Endothelial cell of umbilical vein (primary cell): ENCODE results near the gene ANKH. TPM values are rescaled to one million over a fixed set of nuclear protein-coding genes. Genes with fewer than 3 reads are reported as not detected.

Experiments
- BruUV-seq: library from RNA; stranded (reverse); fragments of 400-500 nt; replicated peaks from 2 replicates; lab custom pipeline; 2021; lab: Mats Ljungman, UMichigan
- CTCF ChIA-PET: fragments of 300-600, 350-600 bp; sonication (Branson Sonifier 250); formaldehyde crosslinking; loops from one replicate; lab custom pipeline; 2021; ENCODE audit warnings: antibody characterized with exemption, inconsistent platforms; lab: Charles Lee
- POLR2A ChIA-PET: fragments of 300-600, 350-600 bp; sonication (Branson Sonifier 250); formaldehyde crosslinking; loops from one replicate; lab custom pipeline; 2021; ENCODE audit warnings: antibody characterized with exemption, inconsistent platforms; lab: Charles Lee
- DNase-seq: peaks from one replicate; pipeline ENCODE4 v3.0.0-alpha.2; 2011; ENCODE audit warnings: low read depth, low spot score
- FAIRE-seq: peaks from 2 replicates; lab custom pipeline; 2011; peaks lifted over from hg19 to GRCh38; lab: Jason Lieb, UNC
- H2AFZ ChIP-seq: 2 replicates; pipeline ENCODE4 v1.6.0; 2012; ENCODE audit warnings: low read depth, low read length, control low read depth, inconsistent platforms
- H3K27ac ChIP-seq: 2 replicates; pipeline ENCODE4 v1.5.1; 2011; ENCODE audit warnings: low read depth, mild to moderate bottlenecking, control low read depth, low read length, moderate library complexity; ENCODE audit not compliant: insufficient read depth
- H3K27me3 ChIP-seq, 2 experiments: 2 replicates each; pipeline versions ENCODE4 v1.6.0 to v1.6.1; 2011; ENCODE audit warnings: low read length in 2 of 2, mixed read lengths in 1 of 2; ENCODE audit not compliant: control insufficient read depth in 2 of 2, insufficient read depth in 2 of 2
- H3K36me3 ChIP-seq, 2 experiments: 2 replicates in 1 of 2; 3 replicates in 1 of 2; pipeline ENCODE4 v1.5.1; 2011; ENCODE audit warnings: low read length in 2 of 2, mild to moderate bottlenecking in 1 of 2, moderate library complexity in 1 of 2; ENCODE audit not compliant: control insufficient read depth in 2 of 2, insufficient read depth in 2 of 2; ENCODE audit errors: extremely low read depth in 1 of 2
- H3K4me1 ChIP-seq: 3 replicates; pipeline ENCODE4 v1.5.1; 2011; ENCODE audit warnings: mild to moderate bottlenecking, low read length; ENCODE audit not compliant: control insufficient read depth, insufficient read depth; ENCODE audit errors: extremely low read depth
- H3K4me2 ChIP-seq: 2 replicates; pipeline ENCODE4 v1.6.1; 2011; ENCODE audit warnings: low read length, control low read depth, mixed read lengths; ENCODE audit not compliant: insufficient read depth
- H3K4me3 ChIP-seq, 3 experiments: fragments of 200-600 bp in 1 of 3; sonication (generic), shearing (Covaris generic) in 1 of 3; replicated peaks in 1 of 3; 2 replicates each; pipeline ENCODE4 v1.5.1; 2011 to 2016; ENCODE audit warnings: control low read depth in 3 of 3, low read length in 3 of 3, mild to moderate bottlenecking in 2 of 3, inconsistent platforms in 1 of 3, low read depth in 1 of 3, moderate library complexity in 1 of 3; ENCODE audit not compliant: insufficient read depth in 1 of 3
- H3K79me2 ChIP-seq: 2 replicates; pipeline ENCODE4 v1.6.0; 2012; ENCODE audit warnings: low read length, inconsistent platforms; ENCODE audit not compliant: control insufficient read depth, insufficient read depth
- H3K9ac ChIP-seq: replicated peaks from 2 replicates; pipeline ENCODE3; 2011; ENCODE audit warnings: low read length, control low read depth; ENCODE audit not compliant: insufficient read depth; ENCODE audit errors: extremely low read depth
- H3K9me1 ChIP-seq: replicated peaks from 3 replicates; pipeline ENCODE4 v1.6.0; 2011; ENCODE audit warnings: mild to moderate bottlenecking, low read length; ENCODE audit not compliant: control insufficient read depth, insufficient read depth; ENCODE audit errors: extremely low read depth
- H3K9me3 ChIP-seq: replicated peaks from 2 replicates; pipeline ENCODE4 v1.5.1; 2012; ENCODE audit warnings: low read length, inconsistent platforms; ENCODE audit not compliant: control insufficient read depth, insufficient read depth
- H4K20me1 ChIP-seq: replicated peaks from 2 replicates; pipeline ENCODE3; 2011; ENCODE audit warnings: mild to moderate bottlenecking, low read length; ENCODE audit not compliant: control insufficient read depth, insufficient read depth; ENCODE audit errors: extremely low read depth
- EZH2 ChIP-seq: IDR thresholded peaks from 2 replicates; pipeline ENCODE4 v1.6.1; 2012; ENCODE audit warnings: borderline replicate concordance, low read depth, mild to moderate bottlenecking, moderate library complexity, low read length, inconsistent platforms; ENCODE audit not compliant: severe bottlenecking
- FOS ChIP-seq: IDR thresholded peaks from 2 replicates; pipeline ENCODE4 v1.6.1; 2011; ENCODE audit warnings: mild to moderate bottlenecking, low read length, moderate library complexity, borderline replicate concordance; ENCODE audit not compliant: insufficient read depth
- GATA2 ChIP-seq: IDR thresholded peaks from 2 replicates; pipeline ENCODE4 v1.7.0; 2011; ENCODE audit warnings: low read depth, mild to moderate bottlenecking, moderate library complexity, mixed read lengths, low read length; ENCODE audit not compliant: insufficient read length, insufficient read depth
- JUN ChIP-seq: IDR thresholded peaks from 2 replicates; pipeline ENCODE4 v1.6.1; 2011; ENCODE audit warnings: borderline replicate concordance, low read depth; ENCODE audit not compliant: insufficient read length, insufficient read depth
- MYC ChIP-seq: IDR thresholded peaks from one replicate; pipeline ENCODE4 v1.6.1; 2011; ENCODE audit warnings: mild to moderate bottlenecking, low read depth, low read length
- POLR2A ChIP-seq: IDR thresholded peaks from 2 replicates; pipeline ENCODE4 v1.6.1; 2012; ENCODE audit warnings: low read depth, mild to moderate bottlenecking, control low read depth, low read length
- POLR2AphosphoS5 ChIP-seq: IDR thresholded peaks from 2 replicates; pipeline ENCODE4 v1.6.1; 2012; ENCODE audit warnings: low read depth, mild to moderate bottlenecking, control low read depth, low read length, moderate library complexity; ENCODE audit not compliant: insufficient read depth
- dilution Hi-C: fragments of 300-500 bp; cut with MboI; formaldehyde crosslinking; loops from one replicate; pipeline ENCODE4 v1.15.0; 2019; ENCODE audit warnings: low sequenced_read_pairs; ENCODE audit not compliant: extremely low pct_ligation_motif_present
- intact Hi-C: fragments of 100-400 bp; cut with micrococcal nuclease; formaldehyde crosslinking; loops from one replicate; pipeline ENCODE4 v1.10.0; 2022
- polyA plus RNA-seq, 4 experiments: library from polyadenylated mRNA; depleted of rRNA in 3 of 4; stranded (reverse) in 3 of 4; unstranded in 1 of 4; fragments of >200 nt; gene quantifications; 2 replicates each; pipeline versions ENCODE4 v1.2.1 to v1.2.3, GENCODE V29; 2011 to 2012; ENCODE audit warnings: missing spikeins in 1 of 4
- total RNA-seq: library from RNA; stranded (reverse); gene quantifications from 2 replicates; pipeline ENCODE4 v1.2.3, GENCODE V29; 2021
- TF ChIP-seq, protein P1 (sequence below), 2 donors: IDR thresholded peaks; 1 replicate in 1 of 2; 2 replicates in 1 of 2; pipeline ENCODE4 v1.5.1; 2011; ENCODE audit warnings: low read length in 2 of 2, mild to moderate bottlenecking in 2 of 2, moderate library complexity in 2 of 2, control low read depth in 1 of 2, inconsistent platforms in 1 of 2, low read depth in 1 of 2; ENCODE audit not compliant: insufficient read depth in 1 of 2; ENCODE audit errors: extremely low read depth in 1 of 2
- TF ChIP-seq, protein P2 (sequence below): IDR thresholded peaks from 2 replicates; pipeline ENCODE4 v1.6.1; 2011; ENCODE audit not compliant: insufficient read depth, insufficient read length

ANKH gene
- total and polyA plus RNA-seq, 2 donors (not counting 3 experiments of a cell fraction or from before 2014, with no cell fraction given): 12.7 to 31.4 TPM

DNA sequence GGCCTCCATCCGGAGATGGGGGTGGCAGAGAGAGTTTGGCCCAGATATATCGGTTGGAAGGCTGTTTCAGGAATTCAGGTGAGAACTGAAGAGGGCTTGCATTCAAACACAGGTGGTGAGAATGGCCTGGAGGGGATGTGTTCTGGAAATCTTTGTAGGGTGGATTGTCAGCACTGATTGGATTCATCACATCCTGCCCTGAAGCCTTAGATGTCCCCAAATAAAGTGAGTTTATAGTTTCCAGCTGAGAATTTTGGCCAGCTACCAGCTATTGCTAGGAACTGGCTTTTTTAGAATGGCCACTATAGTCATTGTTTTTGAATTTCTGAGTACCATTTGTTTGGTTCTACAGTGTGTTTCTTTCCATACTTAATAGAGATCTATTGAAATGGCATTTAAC lies 46.1 kb upstream of the ANKH start:
- CTCF ChIA-PET: no interaction called here

DNA sequence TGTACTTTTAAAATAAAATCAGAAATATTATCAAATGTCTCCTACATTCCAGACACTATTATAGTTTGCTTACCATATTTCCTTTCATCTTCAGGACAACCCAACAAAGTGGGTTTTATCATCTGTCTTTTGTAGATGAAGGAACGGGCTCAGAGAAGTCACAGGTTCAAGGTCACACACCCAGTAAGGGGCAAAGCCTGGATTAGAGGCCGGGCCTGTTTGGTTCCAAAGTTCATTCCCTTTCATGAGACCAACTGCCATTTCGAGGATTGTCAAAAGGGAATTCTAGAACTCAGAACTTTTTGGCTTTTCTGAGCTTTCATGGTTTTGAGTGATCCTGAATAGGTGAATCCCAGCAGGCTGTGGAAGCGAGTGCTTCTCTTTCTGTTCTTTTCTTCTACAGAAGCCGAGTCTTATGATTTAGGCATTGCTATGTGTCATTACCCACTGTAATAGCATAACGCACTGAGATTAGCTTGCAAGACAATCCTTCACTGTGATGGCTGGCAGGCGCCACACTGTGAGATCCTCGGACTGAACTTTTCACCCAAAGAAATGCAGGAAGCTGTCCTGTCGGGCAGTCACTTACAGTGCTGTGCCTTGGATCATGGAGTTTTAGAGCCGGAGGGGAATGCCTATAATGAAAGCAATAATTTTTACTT lies 43.8 kb upstream of the ANKH start:
- Histone ChIP-seq H3K79me2 (no peaks in the 10 kb centered on the region), H3K27ac (no peak overlapping the region)

More for the DNA sequence above, 46.1 kb upstream of the ANKH start:
- Histone ChIP-seq H3K27ac (no peak overlapping the region), H3K9ac (no peak overlapping the region), H3K4me2 (no peak overlapping the region), H3K79me2 (no peaks in the 10 kb centered on the region), H4K20me1 (no peaks in the 10 kb centered on the region), H3K9me3 (no peaks in the 10 kb centered on the region), H3K4me1 (no peaks in the 10 kb centered on the region), H2AFZ (no peak overlapping the region), H3K27me3 (peaks cover 0 to 1% of the 10 kb centered on the region in 2 experiments), H3K36me3 (no peaks in the 10 kb centered on the region), H3K4me3 (no peak overlapping the region), H3K9me1 (no peaks in the 10 kb centered on the region)
- no TSS peak for BruUV-seq
- FAIRE-seq (no peak), DNase-seq (no peak)
- TF ChIP-seq, protein P1, sequence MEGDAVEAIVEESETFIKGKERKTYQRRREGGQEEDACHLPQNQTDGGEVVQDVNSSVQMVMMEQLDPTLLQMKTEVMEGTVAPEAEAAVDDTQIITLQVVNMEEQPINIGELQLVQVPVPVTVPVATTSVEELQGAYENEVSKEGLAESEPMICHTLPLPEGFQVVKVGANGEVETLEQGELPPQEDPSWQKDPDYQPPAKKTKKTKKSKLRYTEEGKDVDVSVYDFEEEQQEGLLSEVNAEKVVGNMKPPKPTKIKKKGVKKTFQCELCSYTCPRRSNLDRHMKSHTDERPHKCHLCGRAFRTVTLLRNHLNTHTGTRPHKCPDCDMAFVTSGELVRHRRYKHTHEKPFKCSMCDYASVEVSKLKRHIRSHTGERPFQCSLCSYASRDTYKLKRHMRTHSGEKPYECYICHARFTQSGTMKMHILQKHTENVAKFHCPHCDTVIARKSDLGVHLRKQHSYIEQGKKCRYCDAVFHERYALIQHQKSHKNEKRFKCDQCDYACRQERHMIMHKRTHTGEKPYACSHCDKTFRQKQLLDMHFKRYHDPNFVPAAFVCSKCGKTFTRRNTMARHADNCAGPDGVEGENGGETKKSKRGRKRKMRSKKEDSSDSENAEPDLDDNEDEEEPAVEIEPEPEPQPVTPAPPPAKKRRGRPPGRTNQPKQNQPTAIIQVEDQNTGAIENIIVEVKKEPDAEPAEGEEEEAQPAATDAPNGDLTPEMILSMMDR (IDR thresholded peaks at IDR 0.05; ENCODE audit: extremely low read depth in 1 of 2, insufficient read depth in 1 of 2, low read depth in 1 of 2, low read length in 2 of 2): no peak
- TF ChIP-seq POLR2A: no peak
- no peak for TF ChIP-seq EZH2
- dilution Hi-C loops: no loop called here
- POLR2A ChIA-PET: no interaction called here
- intact Hi-C loops: no loop called here

More for the DNA sequence above, 43.8 kb upstream of the ANKH start:
- no peaks in the 10 kb centered on the region for H3K4me1 ChIP-seq
- TF ChIP-seq, protein P2, sequence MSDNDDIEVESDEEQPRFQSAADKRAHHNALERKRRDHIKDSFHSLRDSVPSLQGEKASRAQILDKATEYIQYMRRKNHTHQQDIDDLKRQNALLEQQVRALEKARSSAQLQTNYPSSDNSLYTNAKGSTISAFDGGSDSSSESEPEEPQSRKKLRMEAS: no peak
- TF ChIP-seq FOS (no peak), MYC (no peak), GATA2 (no peak), POLR2AphosphoS5 (no peak), EZH2 (no peak), POLR2A (no peak), JUN (no peak)
- TF ChIP-seq, protein P1 (IDR thresholded peaks at IDR 0.05; ENCODE audit: extremely low read depth in 1 of 2, insufficient read depth in 1 of 2, low read depth in 1 of 2, low read length in 2 of 2): no peak
- CTCF ChIA-PET: no interaction called here
- H3K27me3 ChIP-seq: peaks cover 1 to 3% of the 10 kb centered on the region in 2 experiments
- DNase-seq: no peak
- no peak for FAIRE-seq
- H4K20me1 ChIP-seq: no peaks in the 10 kb centered on the region
- BruUV-seq: no TSS peak
- intact Hi-C loops (no loop called here), dilution Hi-C loops (no loop called here)
- no peak overlapping the region for H3K4me2 ChIP-seq
- H2AFZ ChIP-seq: no peak overlapping the region
- POLR2A ChIA-PET: no interaction called here
- no peaks in the 10 kb centered on the region for H3K9me3 ChIP-seq
- H3K36me3 ChIP-seq: no peaks in the 10 kb centered on the region
- no peak overlapping the region for H3K9ac ChIP-seq
- no peak overlapping the region for H3K4me3 ChIP-seq
- no peaks in the 10 kb centered on the region for H3K9me1 ChIP-seq
